Naive B cell (primary cell): ENCODE results near the gene TMEM234. TPM values are rescaled to one million over a fixed set of nuclear protein-coding genes. Genes with fewer than 3 reads are reported as not detected.
"Not testable (repeated sequence)": the region's sequence is repeated elsewhere in the genome, so short reads cannot be mapped to it uniquely, and the experiment has no call there.

Experiments
- ATAC-seq, 2 donors: fragments of 150-1000 bp; cut with Tn5 transposase; 2 replicates each; pipeline ENCODE4 v1.10.0; 2021; ENCODE audit warnings: low read depth in 2 of 2, mild to moderate bottlenecking in 2 of 2, moderate library complexity in 2 of 2
- DNase-seq: peaks from one replicate; pipeline ENCODE4 v3.0.0; 2022
- H3K27ac Mint-ChIP-seq, 6 donors: one replicate each; pipeline ENCODE4 v1.8.0; 2020 to 2022; ENCODE audit warnings: mild to moderate bottlenecking in 6 of 6, mixed read lengths in 6 of 6, moderate library complexity in 5 of 6, inconsistent platforms in 2 of 6
- H3K27me3 Mint-ChIP-seq, 3 donors: one replicate each; pipeline ENCODE4 v1.8.0; 2021 to 2022; ENCODE audit warnings: mixed read lengths in 3 of 3, mild to moderate bottlenecking in 1 of 3
- H3K36me3 Mint-ChIP-seq, 2 donors: one replicate each; pipeline ENCODE4 v1.8.0; 2020 to 2022; ENCODE audit warnings: mixed read lengths in 2 of 2, inconsistent platforms in 1 of 2, mild to moderate bottlenecking in 1 of 2
- H3K4me1 Mint-ChIP-seq, 3 donors: one replicate each; pipeline ENCODE4 v1.8.0; 2020 to 2022; ENCODE audit warnings: mixed read lengths in 3 of 3, inconsistent platforms in 1 of 3, mild to moderate bottlenecking in 1 of 3, moderate library complexity in 1 of 3
- H3K4me3 Mint-ChIP-seq, 8 donors: one replicate each; pipeline ENCODE4 v1.8.0; 2020 to 2022; ENCODE audit warnings: mild to moderate bottlenecking in 8 of 8, mixed read lengths in 8 of 8, moderate library complexity in 8 of 8, inconsistent platforms in 2 of 8
- H3K9me3 Mint-ChIP-seq, 7 donors: one replicate each; pipeline ENCODE4 v1.8.0; 2020 to 2022; ENCODE audit warnings: mixed read lengths in 7 of 7, mild to moderate bottlenecking in 5 of 7, inconsistent platforms in 2 of 7, moderate library complexity in 1 of 7
- polyA plus RNA-seq, 6 donors: library from polyadenylated mRNA; unstranded; fragments of 300-500 nt; fragmentation: Illumina TruSeq; gene quantifications; one replicate each; pipeline ENCODE4 v1.2.3, GENCODE V29; 2021; ENCODE audit warnings: low read depth in 6 of 6

TMEM234 gene
- 10 to 100 TPM in 4 of 6 donors, 1 to 10 TPM in 1, not detected in 1; 6.8 to 12.0 (median 10.9) TPM for polyA plus RNA-seq

GRCh38 chr1:32221980-32222755, at the start of gene TMEM234, which contains the start of gene EIF3I:
Gene TMEM234, minus strand, starts transcription at chr1:32222353. Its CDS starts 31 bp downstream, at chr1:32222322.
Gene EIF3I, plus strand, starts transcription at chr1:32222407. Its CDS starts 35 bp downstream, at chr1:32222442.
- peak; percentile 93 to 94 for ATAC-seq
- DNase-seq, result peak; percentile 88
- peak within 1 kb of the TSS; percentile 93 to 99 (median 98) for H3K4me3 Mint-ChIP-seq
- H3K27ac Mint-ChIP-seq, result peak within 1 kb of the TSS; percentile 97 to 99 (median 99)
- peaks cover 0 to 4% of the 10 kb centered on the region in 2 donors for H3K36me3 Mint-ChIP-seq
- H3K9me3 Mint-ChIP-seq, result no peaks in the 10 kb centered on the region
- H3K4me1 Mint-ChIP-seq, result peaks cover 29 to 54% (median 39%) of the 10 kb centered on the region in 3 donors
- H3K27me3 Mint-ChIP-seq, result no peaks in the 10 kb centered on the region

GRCh38 chr1:32269744-32270143, 47.6 kb upstream of the TMEM234 start:
- Mint-ChIP-seq H3K36me3 (peaks cover 4 to 7% of the 10 kb centered on the region in 2 donors), H3K27ac (peak overlapping the region in 2 of 6 donors; percentile 27 to 60), H3K4me1 (peaks cover 41 to 50% (median 48%) of the 10 kb centered on the region in 3 donors), H3K9me3 (no peaks in the 10 kb centered on the region), H3K4me3 (no peak overlapping the region), H3K27me3 (no peaks in the 10 kb centered on the region)
- ATAC-seq (no peak), DNase-seq (no peak)

GRCh38 chr1:32266921-32267591, 44.9 kb upstream of the TMEM234 start:
- Mint-ChIP-seq H3K4me1 (peaks cover 28 to 36% (median 31%) of the 10 kb centered on the region in 3 donors), H3K36me3 (peaks cover 4 to 7% of the 10 kb centered on the region in 2 donors), H3K27ac (peak overlapping the region in 5 of 6 donors; percentile 25 to 81 (median 76)), H3K9me3 (no peaks in the 10 kb centered on the region), H3K27me3 (no peaks in the 10 kb centered on the region), H3K4me3 (peak overlapping the region in 1 of 8 donors; percentile 42)
- DNase-seq (no peak), ATAC-seq (no peak)

GRCh38 chr1:32265846-32266245, 43.7 kb upstream of the TMEM234 start:
- no peaks in the 10 kb centered on the region for H3K27me3 Mint-ChIP-seq
- H3K4me3 Mint-ChIP-seq, result peak overlapping the region in 2 of 8 donors; percentile 45 to 50
- ATAC-seq, result no peak

GRCh38 chr1:32263744-32264143, 41.6 kb upstream of the TMEM234 start:
- Mint-ChIP-seq H3K4me3 (peak overlapping the region; percentile 4 to 75 (median 49)), H3K4me1 (peaks cover 28 to 35% (median 30%) of the 10 kb centered on the region in 3 donors), H3K9me3 (no peaks in the 10 kb centered on the region), H3K27me3 (no peaks in the 10 kb centered on the region), H3K27ac (peak overlapping the region in 5 of 6 donors; percentile 5 to 94 (median 86)), H3K36me3 (peaks cover 4 to 7% of the 10 kb centered on the region in 2 donors)
- ATAC-seq (peak; percentile 92 to 93), DNase-seq (no peak)

More at GRCh38 chr1:32265846-32266245, 43.7 kb upstream of the TMEM234 start:
- Mint-ChIP-seq H3K36me3 (peaks cover 4 to 7% of the 10 kb centered on the region in 2 donors), H3K27ac (peak overlapping the region in 2 of 6 donors; percentile 4 to 49), H3K9me3 (no peaks in the 10 kb centered on the region), H3K4me1 (peaks cover 23 to 30% (median 24%) of the 10 kb centered on the region in 3 donors)
- DNase-seq, result no peak

- Mint-ChIP-seq H3K4me1 (peaks cover 28 to 35% (median 30%) of the 10 kb centered on the region in 3 donors), H3K27ac (peak overlapping the region in 2 of 6 donors; percentile 50 to 61), H3K4me3 (peak overlapping the region in 2 of 8 donors; percentile 33 to 35)
- not testable (repeated sequence) for H3K9me3 Mint-ChIP-seq, H3K36me3 Mint-ChIP-seq, H3K27me3 Mint-ChIP-seq, ATAC-seq, DNase-seq
Measured at GRCh38 chr1:32263236-32263593, 41.1 kb upstream of the TMEM234 start.

GRCh38 chr1:32257227-32257508, 35.0 kb upstream of the TMEM234 start:
- DNase-seq (no peak), ATAC-seq (no peak)
- Mint-ChIP-seq H3K36me3 (no peaks in the 10 kb centered on the region), H3K27me3 (no peaks in the 10 kb centered on the region), H3K9me3 (no peaks in the 10 kb centered on the region), H3K4me1 (peaks cover 22 to 55% (median 28%) of the 10 kb centered on the region in 3 donors), H3K4me3 (no peak overlapping the region), H3K27ac (peak overlapping the region in 1 of 6 donors; percentile 66)

- Mint-ChIP-seq H3K9me3 (no peaks in the 10 kb centered on the region), H3K36me3 (no peaks in the 10 kb centered on the region), H3K27ac (peak overlapping the region in 3 of 6 donors; percentile 38 to 74 (median 66)), H3K27me3 (no peaks in the 10 kb centered on the region), H3K4me1 (peaks cover 28 to 60% (median 33%) of the 10 kb centered on the region in 3 donors), H3K4me3 (no peak overlapping the region)
- no peak for DNase-seq
- no peak for ATAC-seq
Measured at GRCh38 chr1:32256473-32257226, 34.5 kb upstream of the TMEM234 start.

- no peaks in the 10 kb centered on the region for H3K27me3 Mint-ChIP-seq
- H3K4me1 Mint-ChIP-seq, result peaks cover 35 to 68% (median 41%) of the 10 kb centered on the region in 3 donors
- DNase-seq, result no peak
- no peak for ATAC-seq
- H3K4me3 Mint-ChIP-seq, result peak overlapping the region in 2 of 8 donors; percentile 27 to 44
- peak overlapping the region in 2 of 6 donors; percentile 32 to 44 for H3K27ac Mint-ChIP-seq
- no peaks in the 10 kb centered on the region for H3K36me3 Mint-ChIP-seq
- H3K9me3 Mint-ChIP-seq, result no peaks in the 10 kb centered on the region
Measured at GRCh38 chr1:32255072-32256071, 33.2 kb upstream of the TMEM234 start.

GRCh38 chr1:32250893-32251716, 29.0 kb upstream of the TMEM234 start, which contains the start of gene LCK:
Gene LCK, plus strand, starts transcription at chr1:32251265. Its CDS starts 23,065 bp downstream, at chr1:32274330.
- ATAC-seq (peak; percentile 13), DNase-seq (peak; percentile 62)
- peaks cover 61 to 90% (median 83%) of the 10 kb centered on the region in 3 donors for H3K4me1 Mint-ChIP-seq

GRCh38 chr1:32249831-32250525, 27.8 kb upstream of the TMEM234 start:
- Mint-ChIP-seq H3K9me3 (no peaks in the 10 kb centered on the region), H3K36me3 (no peaks in the 10 kb centered on the region), H3K4me1 (peaks cover 62 to 90% (median 89%) of the 10 kb centered on the region in 3 donors), H3K4me3 (peak overlapping the region; percentile 76 to 92 (median 85)), H3K27me3 (no peaks in the 10 kb centered on the region), H3K27ac (peak overlapping the region; percentile 95 to 99 (median 98))
- DNase-seq (peak; percentile 92), ATAC-seq (peak; percentile 87 to 89)

More at GRCh38 chr1:32250893-32251716, 29.0 kb upstream of the TMEM234 start, which contains the start of gene LCK:
- peak within 1 kb of the TSS; percentile 76 to 92 (median 87) for H3K4me3 Mint-ChIP-seq
- H3K9me3 Mint-ChIP-seq, result no peaks in the 10 kb centered on the region
- H3K36me3 Mint-ChIP-seq, result no peaks in the 10 kb centered on the region
- no peaks in the 10 kb centered on the region for H3K27me3 Mint-ChIP-seq
- peak within 1 kb of the TSS; percentile 95 to 99 (median 98) for H3K27ac Mint-ChIP-seq
